GM12878 (cell line): ENCODE data around the gene PC. TPM values are rescaled to one million over a fixed set of nuclear protein-coding genes. Genes with fewer than 3 reads are reported as not detected.

Source experiments
- ATAC-seq: fragments of 200-7000 bp; cut with Tn5 transposase; 3 replicates; pipeline ENCODE4 v1.9.1; 2020; ENCODE audit warnings: mild to moderate bottlenecking, moderate library complexity
- BruUV-seq: library from RNA; stranded (reverse); fragments of 400-500 nt; replicated peaks from 2 replicates; lab custom pipeline; 2021; lab: Mats Ljungman, UMichigan
- CTCF ChIA-PET: fragments of 300-600 bp; sonication (Branson Sonifier 250); formaldehyde crosslinking; extraction: SDS; loops from one replicate; lab custom pipeline; 2021; ENCODE audit warnings: inconsistent platforms; lab: Yijun Ruan, JAX
- POLR2A ChIA-PET: fragments of 350-600 bp; formaldehyde crosslinking; extraction: SDS; loops from one replicate; lab custom pipeline; 2021; ENCODE audit warnings: inconsistent platforms; lab: Charles Lee
- RAD21 ChIA-PET: fragments of 300-600 bp; sonication (Branson Sonifier 250); formaldehyde crosslinking; loops from one replicate; lab custom pipeline; 2023; ENCODE audit warnings: antibody characterized with exemption; ENCODE audit not compliant: unreplicated experiment; lab: Charles Lee
- SMC1A ChIA-PET: fragments of 300-600 bp; sonication (Branson Sonifier 250); formaldehyde crosslinking; loops from one replicate; lab custom pipeline; 2023; ENCODE audit not compliant: unreplicated experiment, uncharacterized antibody; lab: Charles Lee
- DNase-seq: peaks from one replicate; pipeline ENCODE4 v3.0.0-alpha.2; 2011; ENCODE audit warnings: low read depth, low spot score
- FAIRE-seq: peaks from 3 replicates; lab custom pipeline; 2011; peaks lifted over from hg19 to GRCh38; lab: Jason Lieb, UNC
- H2AFZ ChIP-seq: 2 replicates; pipeline ENCODE4 v1.6.0; 2011; ENCODE audit warnings: low read depth, low read length, control low read depth; ENCODE audit not compliant: control insufficient read depth
- H3K27ac ChIP-seq: 2 replicates; pipeline ENCODE4 v1.5.1; 2011; ENCODE audit warnings: control low read depth; ENCODE audit not compliant: control insufficient read depth, insufficient read depth
- H3K27me3 ChIP-seq, 2 experiments: replicated peaks in 1 of 2; 2 replicates each; pipeline versions ENCODE4 v1.6.0 to v1.6.1; 2011; ENCODE audit warnings: low read length in 1 of 2; ENCODE audit not compliant: control insufficient read depth in 2 of 2, insufficient read depth in 2 of 2
- H3K36me3 ChIP-seq, 2 experiments: 2 replicates each; pipeline ENCODE4 v1.5.1; 2011; ENCODE audit warnings: low read length in 1 of 2; ENCODE audit not compliant: control insufficient read depth in 2 of 2, insufficient read depth in 2 of 2
- H3K4me1 ChIP-seq: 2 replicates; pipeline ENCODE4 v1.6.1; 2011; ENCODE audit warnings: mild to moderate bottlenecking, low read length, moderate library complexity, mixed read lengths; ENCODE audit not compliant: control insufficient read depth, insufficient read depth
- H3K4me2 ChIP-seq: 2 replicates; pipeline ENCODE4 v1.6.0; 2011; ENCODE audit warnings: control low read depth; ENCODE audit not compliant: control insufficient read depth, insufficient read depth
- H3K4me3 ChIP-seq: fragments of 200-600 bp; sonication (generic); 2 replicates; pipeline ENCODE4 v1.5.1; 2016
- H3K79me2 ChIP-seq: 2 replicates; pipeline ENCODE4 v1.6.0; 2011; ENCODE audit warnings: low read length; ENCODE audit not compliant: control insufficient read depth, insufficient read depth
- H3K9ac ChIP-seq: 2 replicates; pipeline ENCODE4 v1.8.0; 2011; ENCODE audit warnings: low read length, control low read depth, mixed read lengths; ENCODE audit not compliant: control insufficient read depth, insufficient read depth
- H3K9me3 ChIP-seq: replicated peaks from 3 replicates; pipeline ENCODE4 v1.5.1; 2011; ENCODE audit warnings: mild to moderate bottlenecking, low read length; ENCODE audit not compliant: control insufficient read depth, insufficient read depth
- H4K20me1 ChIP-seq: 2 replicates; pipeline ENCODE4 v1.6.0; 2011; ENCODE audit not compliant: control insufficient read depth, insufficient read depth
- ESRRA ChIP-seq: IDR thresholded peaks from 2 replicates; pipeline ENCODE4 v1.6.1; 2012; ENCODE audit warnings: mild to moderate bottlenecking, low read length, improper control_type of control experiment
- FOXK2 ChIP-seq: fragments of 450-650 bp; IDR thresholded peaks from 2 replicates; pipeline ENCODE4 v1.6.1; 2017; ENCODE audit warnings: mild to moderate bottlenecking, moderate library complexity
- MTA3 ChIP-seq: IDR thresholded peaks from 2 replicates; pipeline ENCODE4 v1.6.1; 2012; ENCODE audit warnings: low read length, inconsistent platforms, borderline replicate concordance
- POLR2AphosphoS5 ChIP-seq: IDR thresholded peaks from 2 replicates; pipeline ENCODE4 v1.6.1; 2011; ENCODE audit warnings: mild to moderate bottlenecking, low read length, inconsistent platforms
- RFX5 ChIP-seq: IDR thresholded peaks from 2 replicates; pipeline ENCODE4 v1.6.1; 2011; ENCODE audit warnings: low read depth, low read length, improper control_type of control experiment
- STAT1 ChIP-seq: fragments of 450-650 bp; conservative IDR thresholded peaks from 2 replicates; pipeline ENCODE4 v1.6.1; 2014; ENCODE audit warnings: antibody characterized with exemption, mild to moderate bottlenecking
- WGBS: methylation state at CpG from one replicate; pipeline ENCODE4 v1.1.6; 2016; ENCODE audit warnings: low lambda C conversion rate; ENCODE audit not compliant: insufficient replicate concordance, insufficient coverage; ENCODE audit errors: missing lambda C conversion rate; 5-methylcytosine and 5-hydroxymethylcytosine counted together
- in situ Hi-C: fragments of 300-500 bp; cut with MboI; formaldehyde crosslinking; loops from 9 replicates; pipeline ENCODE4 v1.14.3; 2018; ENCODE audit warnings: mixed read lengths
- intact Hi-C: fragments of 100-400 bp; cut with micrococcal nuclease; formaldehyde crosslinking; loops from one replicate; pipeline ENCODE4 v1.14.2; 2022; ENCODE audit not compliant: unreplicated experiment
- polyA plus RNA-seq, 11 experiments: library from polyadenylated mRNA; depleted of rRNA in 4 of 11; unstranded in 6 of 11; stranded (reverse) in 5 of 11; fragments of >200 nt; fragmentation: Nextera tagmentation in 4 of 11; fragmentation: Illumina TruSeq in 1 of 11; extraction: Ambion mirVana in 4 of 11; extraction: Trizol in 1 of 11; gene quantifications; 1 replicate in 1 of 11; 2 replicates in 10 of 11; pipeline versions ENCODE4 v1.2.1 to v1.2.3, GENCODE V29; 2011 to 2016; ENCODE audit warnings: inconsistent platforms in 2 of 11, missing spikeins in 2 of 11, low read depth in 1 of 11
- total RNA-seq, 4 experiments: library from RNA; depleted of rRNA in 3 of 4; stranded (reverse); fragments of >200 nt in 3 of 4; fragmentation: Illumina TruSeq in 1 of 4; extraction: Trizol in 1 of 4; gene quantifications; 2 replicates each; pipeline versions ENCODE4 v1.2.1 to v1.2.3, GENCODE V29; 2013 to 2021
- TF ChIP-seq, protein P1 (sequence below): fragments of 450-650 bp; IDR thresholded peaks from 2 replicates; pipeline ENCODE4 v1.6.1; 2016; ENCODE audit warnings: mild to moderate bottlenecking, moderate library complexity, borderline replicate concordance

PC gene
- total and polyA plus RNA-seq, 10 of the 15 experiments (the other 5 are each of a cell fraction or from before 2014, with no cell fraction given) = 0.22 to 10.3 (median 4.5) TPM

DNA sequence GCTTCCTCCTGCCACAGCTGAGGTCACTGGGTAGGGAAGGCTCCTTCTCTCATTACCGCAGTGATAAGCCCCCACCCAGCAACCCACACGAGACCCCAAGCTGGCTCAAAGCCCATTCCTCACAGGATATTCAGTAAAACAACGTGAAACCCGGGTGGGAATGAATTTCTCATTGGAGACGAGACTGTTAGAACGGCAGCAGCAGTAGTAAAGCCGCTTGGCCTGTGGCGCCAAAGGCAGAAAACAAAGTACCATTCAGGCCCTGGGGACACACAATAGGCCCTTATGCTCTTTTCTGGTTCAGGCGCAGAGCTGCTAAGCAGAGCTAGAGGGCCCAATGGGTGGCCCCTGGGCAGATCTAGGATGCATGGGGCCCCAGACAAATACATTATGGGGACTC, 45.3 kb downstream of the PC start:
- no peak for TF ChIP-seq POLR2AphosphoS5
- TF ChIP-seq ESRRA = no peak
- no peak for TF ChIP-seq STAT1
- TF ChIP-seq RFX5 = no peak
- TF ChIP-seq, protein P1, sequence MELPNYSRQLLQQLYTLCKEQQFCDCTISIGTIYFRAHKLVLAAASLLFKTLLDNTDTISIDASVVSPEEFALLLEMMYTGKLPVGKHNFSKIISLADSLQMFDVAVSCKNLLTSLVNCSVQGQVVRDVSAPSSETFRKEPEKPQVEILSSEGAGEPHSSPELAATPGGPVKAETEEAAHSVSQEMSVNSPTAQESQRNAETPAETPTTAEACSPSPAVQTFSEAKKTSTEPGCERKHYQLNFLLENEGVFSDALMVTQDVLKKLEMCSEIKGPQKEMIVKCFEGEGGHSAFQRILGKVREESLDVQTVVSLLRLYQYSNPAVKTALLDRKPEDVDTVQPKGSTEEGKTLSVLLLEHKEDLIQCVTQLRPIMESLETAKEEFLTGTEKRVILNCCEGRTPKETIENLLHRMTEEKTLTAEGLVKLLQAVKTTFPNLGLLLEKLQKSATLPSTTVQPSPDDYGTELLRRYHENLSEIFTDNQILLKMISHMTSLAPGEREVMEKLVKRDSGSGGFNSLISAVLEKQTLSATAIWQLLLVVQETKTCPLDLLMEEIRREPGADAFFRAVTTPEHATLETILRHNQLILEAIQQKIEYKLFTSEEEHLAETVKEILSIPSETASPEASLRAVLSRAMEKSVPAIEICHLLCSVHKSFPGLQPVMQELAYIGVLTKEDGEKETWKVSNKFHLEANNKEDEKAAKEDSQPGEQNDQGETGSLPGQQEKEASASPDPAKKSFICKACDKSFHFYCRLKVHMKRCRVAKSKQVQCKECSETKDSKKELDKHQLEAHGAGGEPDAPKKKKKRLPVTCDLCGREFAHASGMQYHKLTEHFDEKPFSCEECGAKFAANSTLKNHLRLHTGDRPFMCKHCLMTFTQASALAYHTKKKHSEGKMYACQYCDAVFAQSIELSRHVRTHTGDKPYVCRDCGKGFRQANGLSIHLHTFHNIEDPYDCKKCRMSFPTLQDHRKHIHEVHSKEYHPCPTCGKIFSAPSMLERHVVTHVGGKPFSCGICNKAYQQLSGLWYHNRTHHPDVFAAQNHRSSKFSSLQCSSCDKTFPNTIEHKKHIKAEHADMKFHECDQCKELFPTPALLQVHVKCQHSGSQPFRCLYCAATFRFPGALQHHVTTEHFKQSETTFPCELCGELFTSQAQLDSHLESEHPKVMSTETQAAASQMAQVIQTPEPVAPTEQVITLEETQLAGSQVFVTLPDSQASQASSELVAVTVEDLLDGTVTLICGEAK = no peak
- TF ChIP-seq MTA3 = no peak
- TF ChIP-seq FOXK2 = no peak
- Histone ChIP-seq H3K9ac (no peak overlapping the region), H3K36me3 (no peaks in the 10 kb centered on the region), H4K20me1 (no peaks in the 10 kb centered on the region), H3K27me3 (no peaks in the 10 kb centered on the region), H3K4me3 (no peak overlapping the region), H2AFZ (no peak overlapping the region), H3K4me2 (no peak overlapping the region), H3K27ac (no peak overlapping the region), H3K9me3 (no peaks in the 10 kb centered on the region), H3K79me2 (no peaks in the 10 kb centered on the region), H3K4me1 (no peaks in the 10 kb centered on the region)
- ChIA-PET SMC1A (no interaction called here), RAD21 (no interaction called here), POLR2A (interaction anchor here (0.5 kb wide), 1 partner anchor 19 kb away, joined by 3 read pairs; no protein-coding TSS in a partner anchor), CTCF (no interaction called here)
- no TSS peak for BruUV-seq
- no peak for FAIRE-seq
- in situ Hi-C loops = no loop called here
- no peak for DNase-seq
- ATAC-seq = no peak
- intact Hi-C loops = no loop called here
- 53% methylated on average over 9 of the region's 9 CpGs for WGBS
